Measurements from ENCODE around the gene TMEM119. TPM values are rescaled to one million over a fixed set of nuclear protein-coding genes. Genes with fewer than 3 reads are reported as not detected.

The TMEM119 gene
- total and polyA plus RNA-seq, 2 of the 8 experiments (the other 6 are each of a cell fraction or from before 2014, with no cell fraction given), result 0.35 to 0.61 TPM

GRCh38 chr12:108634341-108634751 lies 36.5 kb upstream of the TMEM119 start:
- Histone ChIP-seq H3K36me3 (ENCODE audit: control insufficient read depth in 2 of 4, insufficient read depth in 4 of 4, low read length in 3 of 4) (no peaks in the 10 kb centered on the region), H2BK12ac (ENCODE audit: low read depth, low read length) (peak overlapping the region; percentile 27; the same call in 1 of the 2 replicates), H3K23ac (ENCODE audit: insufficient read length) (no peak overlapping the region), H2BK120ac (replicated peaks; ENCODE audit: low read depth, low read length) (no peak overlapping the region), H3K23me2 (ENCODE audit: low read depth, low read length) (no peaks in the 10 kb centered on the region), H3K4me3 (ENCODE audit: extremely low read depth in 1 of 4, insufficient read depth in 2 of 4, low read depth in 3 of 4, low read length in 4 of 4) (no peak overlapping the region), H2AK5ac (ENCODE audit: low read depth, low read length) (no peak overlapping the region), H3K4ac (replicated peaks; ENCODE audit: insufficient read length, low read depth, low read length) (no peak overlapping the region), H3K18ac (ENCODE audit: extremely low read depth, low read length) (no peak overlapping the region; the same call in 1 of the 2 replicates), H4K5ac (ENCODE audit: insufficient read length, low read depth, low read length) (no peak overlapping the region), H3K27me3 (replicated peaks in 1 of 4; ENCODE audit: control insufficient read depth in 3 of 4, extremely low read depth in 1 of 4, insufficient read depth in 3 of 4, low read length in 3 of 4) (no peaks in the 10 kb centered on the region), H4K91ac (replicated peaks; ENCODE audit: insufficient read length, low read length) (no peak overlapping the region), H3K4me2 (ENCODE audit: insufficient read depth in 1 of 2, low read depth in 2 of 2, low read length in 2 of 2) (no peak overlapping the region; a peak in 1 of 4 replicates), H3K9me3 (ENCODE audit: insufficient read depth in 2 of 2, low read depth in 1 of 2, low read length in 1 of 2) (no peaks in the 10 kb centered on the region), H3K56ac (replicated peaks; ENCODE audit: insufficient read length, low read depth, low read length) (no peak overlapping the region), H3K4me1 (replicated peaks in 1 of 4; ENCODE audit: control insufficient read depth in 3 of 4, insufficient read depth in 4 of 4, low read length in 3 of 4) (peaks cover 18 to 43% (median 24%) of the 10 kb centered on the region in 4 experiments), H3K14ac (ENCODE audit: insufficient read length) (no peak overlapping the region), H2BK15ac (ENCODE audit: low read length) (0 out of 2 replicates have a peak overlapping the region, but pooled peaks have one; percentile 61), H3K79me2 (ENCODE audit: control insufficient read depth in 1 of 2, insufficient read depth in 2 of 2, low read length in 2 of 2) (no peaks in the 10 kb centered on the region), H2BK5ac (ENCODE audit: low read depth, low read length) (0 out of 2 replicates have a peak overlapping the region, but pooled peaks have one; percentile 35), H4K8ac (ENCODE audit: extremely low read depth, insufficient read depth, low read length) (no peak overlapping the region), H3K27ac (ENCODE audit: low read depth, low read length) (no peak overlapping the region), H2AFZ (ENCODE audit: low read length) (peak overlapping the region; percentile 36; the same call in 1 of the 2 replicates), H3K9ac (replicated peaks in 1 of 4; ENCODE audit: extremely low read depth in 1 of 4, low read depth in 3 of 4, low read length in 3 of 4) (no peak overlapping the region), H3K79me1 (ENCODE audit: low read depth, low read length) (no peaks in the 10 kb centered on the region), H4K20me1 (replicated peaks in 1 of 2; ENCODE audit: control insufficient read depth in 1 of 2, insufficient read depth in 2 of 2, low read length in 2 of 2) (no peaks in the 10 kb centered on the region), H2BK20ac (ENCODE audit: low read length) (no peak overlapping the region)
- DNase-seq (ENCODE audit: low read depth in 1 of 2, low spot score in 2 of 2), result no peak
- FAIRE-seq, result no peak
- whole genome bisulfite sequencing, 2 experiments (ENCODE audit: extremely low coverage in 1 of 2, insufficient coverage in 1 of 2, insufficient read length in 1 of 2, insufficient replicate concordance in 2 of 2, low coverage in 1 of 2, low lambda C conversion rate in 2 of 2, missing lambda C conversion rate in 1 of 2), result 90% methylated on average over 4 of the region's 4 CpGs; no CpG with 5 or more reads in 1 of the 2 experiments
- TF ChIP-seq MAX (IDR thresholded peaks at IDR 0.05) (no peak), RXRA (IDR thresholded peaks at IDR 0.05; ENCODE audit: insufficient read depth, low read depth, low read length) (no peak)
- CTCF ChIA-PET (ENCODE audit: partially characterized antibody), result interaction anchor here (1.2 to 10.0 kb wide), 3 partner anchors 14 to 22 kb away, joined by 3 to 90 read pairs (median 5); no protein-coding TSS in a partner anchor
- POLR2A ChIA-PET (ENCODE audit: partially characterized antibody), result interaction anchor here (1.2 to 1.3 kb wide), 2 partner anchors 18 to 224 kb away, joined by 4 read pairs; no protein-coding TSS in a partner anchor
